ENCODE measurements around the gene TNFRSF14.
"Not testable (repeated sequence)": the region's sequence is repeated elsewhere in the genome, so short reads cannot be mapped to it uniquely, and the experiment has no call there.

Gene TNFRSF14

GRCh38 chr1:2545754-2546514 lies 10.2 kb upstream of the TNFRSF14 start:
- in situ Hi-C loops (cut with MboI; ENCODE audit: low pct_unique_long_range_greater_than_20kb, low sequenced_read_pairs, unreplicated experiment): loop anchor here (10.0 to 25.0 kb wide), 2 partner anchors 131 to 359 kb away; partner anchors contain the start of genes FAAP20 and PEX10
- peak; percentile 98 for DNase-seq (ENCODE audit: low spot score)
- TF ChIP-seq, protein P1, sequence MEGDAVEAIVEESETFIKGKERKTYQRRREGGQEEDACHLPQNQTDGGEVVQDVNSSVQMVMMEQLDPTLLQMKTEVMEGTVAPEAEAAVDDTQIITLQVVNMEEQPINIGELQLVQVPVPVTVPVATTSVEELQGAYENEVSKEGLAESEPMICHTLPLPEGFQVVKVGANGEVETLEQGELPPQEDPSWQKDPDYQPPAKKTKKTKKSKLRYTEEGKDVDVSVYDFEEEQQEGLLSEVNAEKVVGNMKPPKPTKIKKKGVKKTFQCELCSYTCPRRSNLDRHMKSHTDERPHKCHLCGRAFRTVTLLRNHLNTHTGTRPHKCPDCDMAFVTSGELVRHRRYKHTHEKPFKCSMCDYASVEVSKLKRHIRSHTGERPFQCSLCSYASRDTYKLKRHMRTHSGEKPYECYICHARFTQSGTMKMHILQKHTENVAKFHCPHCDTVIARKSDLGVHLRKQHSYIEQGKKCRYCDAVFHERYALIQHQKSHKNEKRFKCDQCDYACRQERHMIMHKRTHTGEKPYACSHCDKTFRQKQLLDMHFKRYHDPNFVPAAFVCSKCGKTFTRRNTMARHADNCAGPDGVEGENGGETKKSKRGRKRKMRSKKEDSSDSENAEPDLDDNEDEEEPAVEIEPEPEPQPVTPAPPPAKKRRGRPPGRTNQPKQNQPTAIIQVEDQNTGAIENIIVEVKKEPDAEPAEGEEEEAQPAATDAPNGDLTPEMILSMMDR (IDR thresholded peaks at IDR 0.05; ENCODE audit: extremely low read depth, insufficient read depth, missing control alignments): no peak

GRCh38 chr1:2546515-2547209 lies 9.5 kb upstream of the TNFRSF14 start:
- TF ChIP-seq, protein P1 (IDR thresholded peaks at IDR 0.05; ENCODE audit: extremely low read depth, insufficient read depth, missing control alignments): no peak
- DNase-seq (ENCODE audit: low spot score): peak; percentile 95
- in situ Hi-C loops (cut with MboI; ENCODE audit: low pct_unique_long_range_greater_than_20kb, low sequenced_read_pairs, unreplicated experiment): loop anchor here (10.0 to 25.0 kb wide), 2 partner anchors 132 to 359 kb away; partner anchors contain the start of genes FAAP20 and PEX10

DNA sequence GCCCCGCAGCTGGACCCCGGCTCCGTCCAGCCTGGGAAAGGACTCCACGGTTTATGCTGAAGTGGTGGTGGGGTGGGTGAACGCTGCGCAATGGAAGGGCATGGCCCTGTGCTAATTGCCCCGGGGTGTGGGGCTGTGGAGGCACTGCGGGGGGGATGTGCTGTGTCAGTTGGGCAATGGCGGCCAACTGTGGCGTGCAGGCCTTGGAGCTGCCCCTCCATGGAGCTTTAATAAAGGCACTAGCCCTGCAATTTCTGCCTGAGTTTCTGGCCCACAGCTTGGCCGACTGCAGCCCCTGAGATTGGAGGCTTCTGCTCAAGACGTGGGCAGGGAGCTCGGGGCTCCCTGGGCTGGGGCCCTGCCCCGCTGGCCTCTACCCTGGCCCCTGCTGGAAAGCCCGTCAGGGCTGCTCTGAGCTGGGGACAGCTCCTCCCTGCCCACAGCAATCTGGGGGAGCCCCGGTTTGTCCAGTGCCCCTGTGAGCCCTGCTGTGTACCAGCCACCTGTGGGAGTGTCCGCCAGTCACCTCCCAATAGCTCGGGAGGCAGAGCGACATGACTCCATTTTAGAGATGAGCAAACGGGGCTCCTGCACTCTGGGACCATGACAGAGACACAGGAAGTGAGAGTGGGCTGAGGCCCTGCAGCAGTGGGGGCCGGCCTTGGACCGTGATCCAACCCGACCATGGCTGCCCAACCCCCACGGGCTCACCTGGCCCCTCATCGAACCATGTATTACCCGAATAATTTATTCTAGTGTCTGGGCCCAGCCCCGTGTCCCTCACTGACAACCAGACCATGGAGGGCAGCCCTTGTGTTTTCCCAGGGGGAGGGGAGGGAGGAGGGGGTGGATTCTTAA lies 8.7 kb upstream of the TNFRSF14 start:
- TF ChIP-seq, protein P1 (IDR thresholded peaks at IDR 0.05; ENCODE audit: extremely low read depth, insufficient read depth, missing control alignments): no peak
- DNase-seq (ENCODE audit: low spot score): peak; percentile 81
- in situ Hi-C loops (cut with MboI; ENCODE audit: low pct_unique_long_range_greater_than_20kb, low sequenced_read_pairs, unreplicated experiment): loop anchor here (10.0 to 25.0 kb wide), 2 partner anchors 133 to 360 kb away; partner anchors contain the start of genes FAAP20 and PEX10

- in situ Hi-C loops (cut with MboI; ENCODE audit: low pct_unique_long_range_greater_than_20kb, low sequenced_read_pairs, unreplicated experiment): loop anchor here (10.0 to 25.0 kb wide), 2 partner anchors 133 to 361 kb away; partner anchors contain the start of genes FAAP20 and PEX10
- TF ChIP-seq, protein P1 (IDR thresholded peaks at IDR 0.05; ENCODE audit: extremely low read depth, insufficient read depth, missing control alignments): peak; percentile 96
Observed at GRCh38 chr1:2548068-2548589, 8.0 kb upstream of the TNFRSF14 start.

GRCh38 chr1:2549367-2550029 lies 6.7 kb upstream of the TNFRSF14 start:
- in situ Hi-C loops (cut with MboI; ENCODE audit: low pct_unique_long_range_greater_than_20kb, low sequenced_read_pairs, unreplicated experiment): loop anchor here (10.0 to 25.0 kb wide), 2 partner anchors 135 to 362 kb away; partner anchors contain the start of genes FAAP20 and PEX10
- not testable (repeated sequence) for DNase-seq (ENCODE audit: low spot score)

More at GRCh38 chr1:2548068-2548589, 8.0 kb upstream of the TNFRSF14 start:
- DNase-seq (ENCODE audit: low spot score): peak; percentile 84

GRCh38 chr1:2550309-2550861 lies 5.8 kb upstream of the TNFRSF14 start:
- DNase-seq (ENCODE audit: low spot score); in situ Hi-C loops (cut with MboI; ENCODE audit: low pct_unique_long_range_greater_than_20kb, low sequenced_read_pairs, unreplicated experiment): not testable (repeated sequence)

DNA sequence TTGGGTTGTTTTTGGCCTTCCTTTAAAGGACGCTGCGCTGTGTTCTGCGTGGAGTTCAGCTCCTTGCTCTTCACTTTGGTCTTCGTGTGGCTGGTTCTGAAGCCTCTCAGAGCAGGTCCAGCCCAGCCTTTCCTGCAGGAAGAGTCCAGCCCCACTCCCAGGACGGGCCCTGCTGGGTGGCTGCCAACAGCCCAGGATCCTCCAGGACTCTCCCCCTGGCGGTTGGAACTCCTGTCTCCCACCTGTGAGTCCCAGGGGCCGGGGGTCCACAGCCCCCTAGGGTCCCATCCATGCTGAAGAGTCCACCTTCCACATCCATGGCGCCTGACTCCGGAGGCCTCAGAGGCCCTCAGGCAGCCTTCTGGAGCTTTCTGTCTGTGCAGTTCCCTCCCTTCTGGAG lies 4.6 kb upstream of the TNFRSF14 start:
- in situ Hi-C loops (cut with MboI; ENCODE audit: low pct_unique_long_range_greater_than_20kb, low sequenced_read_pairs, unreplicated experiment); DNase-seq (ENCODE audit: low spot score): not testable (repeated sequence)

Data from GM13977 (cell line).